IMR-90 (cell line): ENCODE results near the gene CBX8.

Experiments used
- CEBPB ChIP-seq: IDR thresholded peaks from 2 replicates; pipeline ENCODE4 v1.6.1; 2012; ENCODE audit warnings: low read depth, low read length, improper control_type of control experiment
- FOS ChIP-seq: fragments of 150-350 bp; IDR thresholded peaks from 2 replicates; pipeline ENCODE4 v1.6.1; 2016; ENCODE audit warnings: low read depth, low read length
- MAFK ChIP-seq: IDR thresholded peaks from 2 replicates; pipeline ENCODE4 v1.6.1; 2012; ENCODE audit warnings: low read depth, low read length, improper control_type of control experiment
- MAZ ChIP-seq: IDR thresholded peaks from 2 replicates; pipeline ENCODE4 v1.6.1; 2012; ENCODE audit warnings: low read depth, mild to moderate bottlenecking, low read length, improper control_type of control experiment, moderate library complexity, borderline replicate concordance
- NFE2L2 ChIP-seq: fragments of 150-350 bp; IDR thresholded peaks from 2 replicates; pipeline ENCODE4 v1.6.1; 2016; ENCODE audit warnings: low read depth, mild to moderate bottlenecking, low read length
- POLR2A ChIP-seq: IDR thresholded peaks from 2 replicates; pipeline ENCODE4 v1.6.1; 2012; ENCODE audit warnings: mild to moderate bottlenecking, low read depth, low read length
- RCOR1 ChIP-seq: IDR thresholded peaks from 2 replicates; pipeline ENCODE4 v1.6.1; 2012; ENCODE audit warnings: mild to moderate bottlenecking, low read length, improper control_type of control experiment; ENCODE audit not compliant: insufficient replicate concordance
- RFX5 ChIP-seq: IDR thresholded peaks from 2 replicates; pipeline ENCODE4 v1.8.0; 2012; ENCODE audit warnings: low read depth, mild to moderate bottlenecking, low read length, moderate library complexity
- USF2 ChIP-seq: fragments of 150-350 bp; IDR thresholded peaks from 2 replicates; pipeline ENCODE4 v1.6.1; 2017; ENCODE audit warnings: mild to moderate bottlenecking, antibody characterized with exemption, low read length, low read depth
- TF ChIP-seq, protein P1 (sequence below): conservative IDR thresholded peaks from 2 replicates; pipeline ENCODE4 v1.5.1; 2012; ENCODE audit warnings: mild to moderate bottlenecking, low read depth, low read length, improper control_type of control experiment
- TF ChIP-seq, protein P2 (sequence below): fragments of 150-350 bp; IDR thresholded peaks from 2 replicates; pipeline ENCODE4 v1.6.1; 2016; ENCODE audit warnings: low read depth, mild to moderate bottlenecking, low read length, moderate library complexity, borderline replicate concordance

DNA sequence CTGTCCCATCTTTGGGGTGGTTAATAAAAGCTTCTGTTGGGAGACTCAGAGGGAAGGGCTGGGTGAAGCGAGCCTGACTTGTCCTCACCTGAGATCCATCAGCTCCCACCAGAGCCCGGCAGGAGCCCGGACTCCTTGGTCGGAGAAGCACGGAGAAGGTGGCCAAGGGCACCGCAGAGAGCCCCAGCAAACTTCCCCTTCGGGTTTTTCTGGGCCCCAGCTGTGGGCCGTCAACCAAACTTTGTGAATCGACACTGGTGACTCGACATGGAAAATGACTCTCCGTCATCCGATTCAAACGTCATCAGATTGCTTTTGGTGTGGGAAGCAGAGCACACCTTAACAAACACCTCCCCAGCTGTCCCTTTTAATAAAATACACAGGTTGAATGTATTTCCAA, 44.7 kb downstream of the CBX8 start:
- TF ChIP-seq, protein P1, sequence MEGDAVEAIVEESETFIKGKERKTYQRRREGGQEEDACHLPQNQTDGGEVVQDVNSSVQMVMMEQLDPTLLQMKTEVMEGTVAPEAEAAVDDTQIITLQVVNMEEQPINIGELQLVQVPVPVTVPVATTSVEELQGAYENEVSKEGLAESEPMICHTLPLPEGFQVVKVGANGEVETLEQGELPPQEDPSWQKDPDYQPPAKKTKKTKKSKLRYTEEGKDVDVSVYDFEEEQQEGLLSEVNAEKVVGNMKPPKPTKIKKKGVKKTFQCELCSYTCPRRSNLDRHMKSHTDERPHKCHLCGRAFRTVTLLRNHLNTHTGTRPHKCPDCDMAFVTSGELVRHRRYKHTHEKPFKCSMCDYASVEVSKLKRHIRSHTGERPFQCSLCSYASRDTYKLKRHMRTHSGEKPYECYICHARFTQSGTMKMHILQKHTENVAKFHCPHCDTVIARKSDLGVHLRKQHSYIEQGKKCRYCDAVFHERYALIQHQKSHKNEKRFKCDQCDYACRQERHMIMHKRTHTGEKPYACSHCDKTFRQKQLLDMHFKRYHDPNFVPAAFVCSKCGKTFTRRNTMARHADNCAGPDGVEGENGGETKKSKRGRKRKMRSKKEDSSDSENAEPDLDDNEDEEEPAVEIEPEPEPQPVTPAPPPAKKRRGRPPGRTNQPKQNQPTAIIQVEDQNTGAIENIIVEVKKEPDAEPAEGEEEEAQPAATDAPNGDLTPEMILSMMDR: no peak
- no peak for TF ChIP-seq POLR2A
- TF ChIP-seq MAZ: no peak
- no peak for TF ChIP-seq FOS
- no peak for TF ChIP-seq RFX5
- no peak for TF ChIP-seq CEBPB
- TF ChIP-seq NFE2L2: no peak
- TF ChIP-seq MAFK: no peak
- TF ChIP-seq USF2: no peak
- no peak for TF ChIP-seq RCOR1
- TF ChIP-seq, protein P2, sequence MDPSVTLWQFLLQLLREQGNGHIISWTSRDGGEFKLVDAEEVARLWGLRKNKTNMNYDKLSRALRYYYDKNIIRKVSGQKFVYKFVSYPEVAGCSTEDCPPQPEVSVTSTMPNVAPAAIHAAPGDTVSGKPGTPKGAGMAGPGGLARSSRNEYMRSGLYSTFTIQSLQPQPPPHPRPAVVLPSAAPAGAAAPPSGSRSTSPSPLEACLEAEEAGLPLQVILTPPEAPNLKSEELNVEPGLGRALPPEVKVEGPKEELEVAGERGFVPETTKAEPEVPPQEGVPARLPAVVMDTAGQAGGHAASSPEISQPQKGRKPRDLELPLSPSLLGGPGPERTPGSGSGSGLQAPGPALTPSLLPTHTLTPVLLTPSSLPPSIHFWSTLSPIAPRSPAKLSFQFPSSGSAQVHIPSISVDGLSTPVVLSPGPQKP: no peak
